AG09309 (cell line): ENCODE measurements around the gene HDDC3.

Source experiments
- DNase-seq: peaks from one replicate; pipeline ENCODE4 v3.0.0-alpha.2; 2010; ENCODE audit warnings: low read depth
- H3K4me3 ChIP-seq: 2 replicates; pipeline ENCODE4 v1.5.1; 2011; ENCODE audit warnings: mild to moderate bottlenecking, low read depth, low read length, moderate library complexity; ENCODE audit not compliant: control insufficient read depth
- CTCF ChIP-seq: IDR thresholded peaks from 2 replicates; pipeline ENCODE4 v1.5.1; 2011; ENCODE audit warnings: mild to moderate bottlenecking, low read depth, low read length, inconsistent platforms; ENCODE audit not compliant: insufficient read depth, control insufficient read depth; ENCODE audit errors: missing control alignments

HDDC3 gene

GRCh38 chr15:90907838-90908507 is 24.4 kb downstream of the HDDC3 start:
- TF ChIP-seq CTCF: no peak
- no peak for DNase-seq
- no peak overlapping the region for H3K4me3 ChIP-seq

- no peak for TF ChIP-seq CTCF
- DNase-seq: no peak
- H3K4me3 ChIP-seq: no peak overlapping the region
These were observed 25.2 kb downstream of the HDDC3 start for GRCh38 chr15:90907051-90907660.

DNA sequence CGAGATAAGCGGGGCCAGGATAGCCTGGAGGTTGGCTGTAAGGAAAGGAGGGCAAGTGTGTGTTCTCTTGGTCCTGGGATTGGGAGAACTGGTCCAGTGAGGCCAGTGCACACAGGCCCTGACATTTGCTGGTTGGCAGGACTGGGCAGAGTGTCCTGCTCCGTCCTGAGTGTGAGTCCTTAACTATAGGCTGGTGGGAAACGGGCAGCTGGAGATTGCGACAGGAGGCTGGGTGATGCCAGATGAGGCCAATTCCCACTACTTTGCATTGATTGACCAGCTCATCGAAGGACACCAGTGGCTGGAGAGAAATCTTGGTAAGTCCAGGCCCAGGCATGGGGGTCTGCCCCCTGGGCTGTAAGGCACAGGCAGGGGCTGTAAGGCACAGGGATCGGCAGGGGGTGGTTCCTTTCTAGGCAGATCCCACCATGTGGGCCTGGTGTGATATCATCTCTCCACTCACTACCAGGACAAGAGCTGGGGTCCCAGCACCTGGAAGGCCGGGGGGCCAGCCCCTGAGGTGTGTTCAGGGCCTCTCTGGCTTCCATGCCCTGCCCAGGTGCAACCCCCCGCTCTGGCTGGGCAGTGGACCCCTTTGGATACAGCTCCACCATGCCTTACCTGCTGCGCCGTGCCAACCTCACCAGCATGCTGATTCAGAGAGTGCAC is 26.0 kb downstream of the HDDC3 start:
- H3K4me3 ChIP-seq: no peak overlapping the region
- no peak for DNase-seq
- no peak for TF ChIP-seq CTCF

DNA sequence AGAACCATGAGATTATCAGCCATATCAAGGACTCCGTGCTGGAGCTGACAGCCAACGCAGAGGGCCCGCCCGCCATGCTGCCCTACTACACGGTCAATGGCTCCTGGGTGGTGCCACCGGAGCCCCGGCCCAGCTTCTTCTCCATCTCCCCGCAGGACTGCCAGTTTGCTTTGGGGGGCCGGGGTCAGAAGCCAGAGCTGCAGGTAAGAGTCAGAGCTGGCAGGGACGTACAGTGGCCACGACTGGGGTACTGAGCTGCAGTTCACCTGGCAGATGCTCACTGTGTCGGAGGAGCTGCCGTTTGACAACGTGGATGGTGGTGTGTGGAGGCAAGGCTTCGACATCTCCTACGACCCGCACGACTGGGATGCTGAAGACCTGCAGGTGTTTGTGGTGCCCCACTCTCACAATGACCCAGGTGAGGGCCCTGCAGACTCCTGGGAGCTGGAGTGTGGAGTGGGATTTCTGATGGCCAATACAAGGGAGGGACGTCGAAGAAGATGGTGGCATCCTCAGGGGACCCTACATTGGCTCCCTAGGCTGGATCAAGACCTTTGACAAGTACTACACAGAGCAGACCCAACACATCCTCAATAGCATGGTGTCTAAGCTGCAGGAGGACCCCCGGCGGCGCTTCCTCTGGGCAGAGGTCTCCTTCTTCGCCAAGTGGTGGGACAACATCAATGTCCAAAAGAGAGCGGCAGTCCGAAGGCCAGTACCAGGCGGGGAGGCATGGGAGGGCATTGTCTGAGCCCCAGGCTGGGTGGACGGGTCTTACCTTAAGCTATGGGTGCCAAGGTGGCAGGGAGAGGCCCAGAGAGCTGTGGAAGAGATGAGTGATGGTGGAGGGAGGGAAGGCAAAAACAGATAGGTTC is 26.8 kb downstream of the HDDC3 start:
- H3K4me3 ChIP-seq: no peak overlapping the region
- no peak for DNase-seq
- TF ChIP-seq CTCF: no peak

DNA sequence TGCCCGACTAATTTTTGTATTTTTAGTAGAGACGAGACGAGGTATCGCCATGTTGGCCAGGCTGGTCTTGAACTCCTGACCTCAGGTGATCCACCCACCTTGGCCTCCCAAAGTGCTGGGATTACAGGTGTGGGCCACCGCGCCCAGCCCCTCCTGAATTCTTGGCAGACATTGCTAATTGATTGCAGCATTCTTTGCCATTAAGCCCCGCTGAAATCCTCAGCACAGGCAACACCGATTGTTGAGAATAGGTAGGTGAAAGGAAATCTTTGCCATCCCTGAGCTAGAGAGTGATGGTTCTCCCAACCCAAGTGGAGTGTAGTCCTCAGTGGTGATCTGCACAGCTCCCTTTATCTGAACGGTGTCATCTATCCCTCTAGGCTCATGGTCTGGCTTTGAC is 27.6 kb downstream of the HDDC3 start:
- no peak for DNase-seq
- no peak overlapping the region for H3K4me3 ChIP-seq
- no peak for TF ChIP-seq CTCF

DNA sequence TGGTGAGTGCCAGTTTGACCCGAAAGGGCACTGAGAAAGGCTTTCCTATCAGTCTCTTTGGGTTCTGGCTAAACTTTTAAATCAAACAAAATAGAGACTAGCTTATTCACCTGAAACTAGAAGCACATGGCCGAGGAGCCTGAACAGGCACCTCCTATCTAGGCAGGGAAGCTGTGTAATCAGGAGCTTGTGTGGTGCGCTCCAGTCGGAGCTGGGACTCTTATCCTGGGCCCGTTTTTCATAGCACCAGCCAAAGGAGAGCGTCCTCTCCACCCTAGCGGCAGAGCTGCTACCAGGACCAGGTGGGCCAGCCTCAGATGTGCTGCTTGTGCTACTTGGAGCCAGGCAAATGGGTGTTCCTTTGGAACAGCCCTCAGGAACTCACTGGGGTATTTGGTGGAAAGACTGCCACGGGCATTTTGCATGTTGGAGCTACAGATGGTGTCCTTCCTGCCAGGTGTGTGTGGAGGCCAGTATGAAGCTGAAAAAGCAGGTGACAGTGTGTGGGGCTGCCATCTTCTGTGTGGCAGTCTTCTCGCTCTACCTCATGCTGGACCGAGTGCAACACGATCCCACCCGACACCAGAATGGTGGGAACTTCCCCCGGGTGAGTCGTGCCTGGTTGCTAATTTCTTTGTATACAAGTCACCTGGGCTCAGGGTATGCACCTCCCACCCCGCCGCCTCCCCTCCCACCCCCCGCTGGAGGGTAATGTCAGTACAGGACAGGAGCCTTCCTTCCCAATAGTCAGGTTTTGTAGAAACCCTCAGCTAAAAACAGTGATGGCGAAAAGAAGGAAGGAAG is 28.4 kb downstream of the HDDC3 start:
- DNase-seq: no peak
- no peak for TF ChIP-seq CTCF

More for the DNA sequence above, 28.4 kb downstream of the HDDC3 start:
- peak overlapping the region; percentile 74; the same call in 1 of the 2 replicates for H3K4me3 ChIP-seq
